B cell (primary cell): Measurements from ENCODE around the gene FBN2. TPM values are rescaled to one million over a fixed set of nuclear protein-coding genes. Genes with fewer than 3 reads are reported as not detected.

Experiments used
- ATAC-seq: fragments of 200-7000 bp; cut with Tn5 transposase; one replicate; pipeline ENCODE4 v1.10.0; 2021; ENCODE audit warnings: low read depth, mild to moderate bottlenecking, moderate number of reproducible peaks, moderate library complexity
- CTCF ChIA-PET: fragments of 350-600 bp; sonication (Branson Sonifier 250); formaldehyde crosslinking; loops from one replicate; lab custom pipeline; 2021; ENCODE audit warnings: antibody characterized with exemption, inconsistent platforms; lab: Charles Lee
- POLR2A ChIA-PET: fragments of 350-600 bp; sonication (Branson Sonifier 250); formaldehyde crosslinking; loops from one replicate; lab custom pipeline; 2021; ENCODE audit warnings: antibody characterized with exemption; lab: Charles Lee
- DNase-seq: peaks from one replicate; pipeline ENCODE4 v3.0.0; 2013
- H2AFZ ChIP-seq: 2 replicates; pipeline ENCODE4 v1.6.1; 2012; ENCODE audit warnings: mild to moderate bottlenecking, low read depth, low read length; ENCODE audit not compliant: insufficient read depth, poor library complexity, severe bottlenecking
- H3K27ac ChIP-seq, 2 donors: 1 replicate in 1 of 2; 2 replicates in 1 of 2; pipeline ENCODE4 v1.5.1; 2012 to 2013; ENCODE audit warnings: low read length in 2 of 2, mild to moderate bottlenecking in 2 of 2, moderate library complexity in 1 of 2
- H3K27me3 ChIP-seq, 4 experiments: fragments of 200-600 bp in 1 of 4; sonication (generic) in 1 of 4; replicated peaks in 1 of 4; 1 replicate in 2 of 4; 2 replicates in 2 of 4; pipeline versions ENCODE4 v1.6.1 to v1.7.0; 2013 to 2016; ENCODE audit warnings: low read length in 3 of 4, mild to moderate bottlenecking in 2 of 4, mixed read lengths in 1 of 4, moderate library complexity in 1 of 4; ENCODE audit not compliant: insufficient read depth in 4 of 4, control insufficient read depth in 3 of 4; ENCODE audit errors: control extremely low read depth in 1 of 4
- H3K36me3 ChIP-seq, 2 experiments: replicated peaks in 1 of 2; 1 replicate in 1 of 2; 2 replicates in 1 of 2; pipeline versions ENCODE4 v1.6.1 to v1.7.1; 2013; ENCODE audit warnings: low read length in 1 of 2; ENCODE audit not compliant: insufficient read depth in 2 of 2, control insufficient read depth in 1 of 2; ENCODE audit errors: control extremely low read depth in 1 of 2, extremely low read depth in 1 of 2
- H3K4me1 ChIP-seq, 2 donors: fragments of 200-600 bp in 1 of 2; sonication (generic) in 1 of 2; 1 replicate in 1 of 2; 2 replicates in 1 of 2; pipeline versions ENCODE4 v1.5.1 to v1.6.1; 2013 to 2017; ENCODE audit warnings: low read length in 2 of 2; ENCODE audit not compliant: control insufficient read depth in 2 of 2, insufficient read depth in 2 of 2
- H3K4me2 ChIP-seq: replicated peaks from 2 replicates; pipeline ENCODE3; 2012; ENCODE audit warnings: mild to moderate bottlenecking, low read depth, low read length; ENCODE audit not compliant: poor library complexity, severe bottlenecking
- H3K4me3 ChIP-seq, 5 experiments: fragments of 200-600 bp in 1 of 5; sonication (generic) in 1 of 5; 1 replicate in 3 of 5; 2 replicates in 2 of 5; pipeline versions ENCODE4 v1.5.1 to v1.7.0; 2011 to 2016; ENCODE audit warnings: low read length in 4 of 5, mild to moderate bottlenecking in 4 of 5, low read depth in 2 of 5, control low read depth in 1 of 5, moderate library complexity in 1 of 5; ENCODE audit not compliant: insufficient read depth in 1 of 5; ENCODE audit errors: control extremely low read depth in 1 of 5, extremely low read depth in 1 of 5
- H3K79me2 ChIP-seq: fragments of 200-600 bp; sonication (generic); one replicate; pipeline ENCODE4 v1.6.0; 2016; ENCODE audit warnings: low read length; ENCODE audit not compliant: control insufficient read depth, insufficient read depth
- H3K9ac ChIP-seq: fragments of 200-600 bp; sonication (generic); 2 replicates; pipeline ENCODE4 v1.6.1; 2017; ENCODE audit warnings: mild to moderate bottlenecking, low read length, moderate library complexity
- H3K9me3 ChIP-seq, 3 donors: one replicate each; pipeline versions ENCODE4 v1.6.1 to v1.7.1; 2013; ENCODE audit warnings: low read length in 2 of 3; ENCODE audit not compliant: control insufficient read depth in 2 of 3, insufficient read depth in 1 of 3; ENCODE audit errors: control extremely low read depth in 1 of 3
- H4K20me1 ChIP-seq: 2 replicates; pipeline ENCODE4 v1.6.0; 2012; ENCODE audit warnings: mild to moderate bottlenecking, low read length; ENCODE audit not compliant: insufficient read depth, control insufficient read depth, poor library complexity, severe bottlenecking
- H3K27ac Mint-ChIP-seq: one replicate; pipeline ENCODE4 v1.8.0; 2021; ENCODE audit warnings: mixed read lengths
- H3K27me3 Mint-ChIP-seq: one replicate; pipeline ENCODE4 v1.8.0; 2021; ENCODE audit warnings: mixed read lengths
- H3K4me1 Mint-ChIP-seq: one replicate; pipeline ENCODE4 v1.8.0; 2021; ENCODE audit warnings: mixed read lengths
- H3K4me3 Mint-ChIP-seq: one replicate; pipeline ENCODE4 v1.8.0; 2021; ENCODE audit warnings: mixed read lengths
- H3K9me3 Mint-ChIP-seq: one replicate; pipeline ENCODE4 v1.8.0; 2022; ENCODE audit warnings: mixed read lengths; ENCODE audit not compliant: insufficient read depth
- CTCF ChIP-seq: fragments of 200-600 bp; IDR thresholded peaks from one replicate; pipeline ENCODE4 v1.8.0; 2022; ENCODE audit warnings: antibody characterized with exemption, mild to moderate bottlenecking
- EZH2 ChIP-seq: IDR thresholded peaks from 2 replicates; pipeline ENCODE4 v1.6.1; 2012; ENCODE audit warnings: borderline replicate concordance, low read depth, mild to moderate bottlenecking, moderate library complexity, low read length; ENCODE audit not compliant: insufficient read depth, poor library complexity, severe bottlenecking
- WGBS: methylation state at CpG from one replicate; pipeline ENCODE4 v1.1.5; 2013; ENCODE audit warnings: missing lambda C conversion rate; ENCODE audit not compliant: insufficient coverage; 5-methylcytosine and 5-hydroxymethylcytosine counted together
- intact Hi-C: fragments of 100-400 bp; cut with micrococcal nuclease; formaldehyde crosslinking; loops from one replicate; pipeline ENCODE4 v1.10.0; 2022
- polyA plus RNA-seq: library from polyadenylated mRNA; depleted of rRNA; stranded (reverse); fragments of >200 nt; gene quantifications from 2 replicates; pipeline ENCODE4 v1.2.3, GENCODE V29; 2012
- total RNA-seq, 2 donors: library from RNA; stranded (reverse); fragments of 120-200 nt in 1 of 2; gene quantifications; 1 replicate in 1 of 2; 2 replicates in 1 of 2; pipeline versions ENCODE4 v1.2.3 to v1.2.4, GENCODE V29; 2013 to 2022

The FBN2 gene
- total and polyA plus RNA-seq, 2 donors (not counting 1 experiment from before 2014, with no cell fraction given): 0.03 TPM; not detected in 1

- Histone ChIP-seq H3K4me1 (no peaks in the 10 kb centered on the region), H3K9ac (no peak overlapping the region), H3K79me2 (no peaks in the 10 kb centered on the region), H3K9me3 (no peaks in the 10 kb centered on the region), H3K4me2 (no peak overlapping the region), H3K27ac (no peak overlapping the region), H4K20me1 (no peaks in the 10 kb centered on the region), H2AFZ (no peak overlapping the region), H3K36me3 (no peaks in the 10 kb centered on the region), H3K4me3 (no peak overlapping the region), H3K27me3 (no peaks in the 10 kb centered on the region)
- ATAC-seq (no peak), DNase-seq (no peak)
- Mint-ChIP-seq H3K27ac (no peak overlapping the region), H3K4me1 (no peaks in the 10 kb centered on the region), H3K27me3 (no peaks in the 10 kb centered on the region), H3K9me3 (no peaks in the 10 kb centered on the region), H3K4me3 (no peak overlapping the region)
- intact Hi-C loops: no loop called here
- ChIA-PET POLR2A (no interaction called here), CTCF (no interaction called here)
- TF ChIP-seq EZH2: no peak
- no peak for TF ChIP-seq CTCF
- WGBS: no CpG with 5 or more reads among the region's 2 CpGs
Measured at GRCh38 chr5:128304791-128305190, 233.3 kb downstream of the FBN2 start.

GRCh38 chr5:128304088-128304487, 234.0 kb downstream of the FBN2 start:
- Histone ChIP-seq H4K20me1 (no peaks in the 10 kb centered on the region), H3K4me3 (no peak overlapping the region), H2AFZ (no peak overlapping the region), H3K27ac (no peak overlapping the region), H3K4me2 (no peak overlapping the region), H3K27me3 (no peaks in the 10 kb centered on the region), H3K9me3 (no peaks in the 10 kb centered on the region), H3K4me1 (no peaks in the 10 kb centered on the region), H3K79me2 (no peaks in the 10 kb centered on the region), H3K36me3 (no peaks in the 10 kb centered on the region), H3K9ac (no peak overlapping the region)
- TF ChIP-seq CTCF (no peak), EZH2 (no peak)
- Mint-ChIP-seq H3K27me3 (no peaks in the 10 kb centered on the region), H3K4me1 (no peaks in the 10 kb centered on the region), H3K27ac (no peak overlapping the region), H3K4me3 (no peak overlapping the region), H3K9me3 (no peaks in the 10 kb centered on the region)
- intact Hi-C loops: no loop called here
- no peak for DNase-seq
- POLR2A ChIA-PET: no interaction called here
- CTCF ChIA-PET: no interaction called here
- ATAC-seq: no peak
